Measurements from ENCODE around the gene ADCYAP1R1.

- TF ChIP-seq CTCF (IDR thresholded peaks at IDR 0.05) = no peak
- no peak for TF ChIP-seq POLR2AphosphoS5 (IDR thresholded peaks at IDR 0.05)
- TF ChIP-seq EP300 (IDR thresholded peaks at IDR 0.05; ENCODE audit: low read depth) = no peak
Observed at GRCh38 chr7:31068006-31068675, 16.0 kb downstream of the ADCYAP1R1 start.
